ENCODE data around the gene CBX1.

- TF ChIP-seq POLR2A (IDR thresholded peaks at IDR 0.05) (no peak), POLR2AphosphoS5 (IDR thresholded peaks at IDR 0.05) (no peak)
Observed at GRCh38 chr17:48056246-48056745, 45.0 kb downstream of the CBX1 start.

Measured in suprapubic skin (tissue), 4 donors.